Measurements from ENCODE around the gene CCDC141. TPM values are rescaled to one million over a fixed set of nuclear protein-coding genes. Genes with fewer than 3 reads are reported as not detected.

CCDC141 gene
- total and polyA plus RNA-seq, 2 experiments from 2014 or later, result 11.7 to 13.4 TPM

- TF ChIP-seq ZNF114 (CRISPR knock-in tag; IDR thresholded peaks at IDR 0.05) (no peak), REST (IDR thresholded peaks at IDR 0.05; ENCODE audit: unreplicated experiment) (no peak), STAT1 (IDR thresholded peaks at IDR 0.05; ENCODE audit: unreplicated experiment) (no peak)
Measured at GRCh38 chr2:178830451-178830850, 219.5 kb downstream of the CCDC141 start (continued).

- Histone ChIP-seq H3K4me2 (no peak overlapping the region), H3K9me2 (ENCODE audit: insufficient read depth) (no peaks in the 10 kb centered on the region), H3K27me3 (ENCODE audit: insufficient read depth) (no peaks in the 10 kb centered on the region), H3K79me2 (replicated peaks; ENCODE audit: insufficient read depth) (no peaks in the 10 kb centered on the region), H2AFZ (no peak overlapping the region), H3K36me3 (ENCODE audit: insufficient read depth) (no peaks in the 10 kb centered on the region), H3K4me3 (no peak overlapping the region), H3F3A (replicated peaks; ENCODE audit: low read depth) (no peaks in the 10 kb centered on the region), H3K27ac (ENCODE audit: low read depth) (no peak overlapping the region), H3K4me1 (ENCODE audit: insufficient read depth) (no peaks in the 10 kb centered on the region), H4K20me1 (replicated peaks; ENCODE audit: insufficient read depth) (no peaks in the 10 kb centered on the region)
- no peak overlapping the region for H3K27ac Mint-ChIP-seq
- H3K4me3 Mint-ChIP-seq, result no peak overlapping the region
- H3K27me3 Mint-ChIP-seq (ENCODE audit: insufficient read depth, low read depth, poor library complexity), result peaks cover 3% of the 10 kb centered on the region
- peaks cover 11% of the 10 kb centered on the region; the same call in 2 of the 3 replicates for H3K4me1 Mint-ChIP-seq
- ATAC-seq, result no peak
- no peak for DNase-seq (ENCODE audit: low spot score)
- no peaks in the 10 kb centered on the region for H3K9me3 Mint-ChIP-seq
- no peaks in the 10 kb centered on the region; the same call in 2 of the 3 replicates for H3K36me3 Mint-ChIP-seq (ENCODE audit: low read depth)
- TF ChIP-seq EZH2 (IDR thresholded peaks at IDR 0.05; ENCODE audit: low read depth, unreplicated experiment) (no peak), JUNB (IDR thresholded peaks at IDR 0.05; ENCODE audit: unreplicated experiment) (no peak), REST (IDR thresholded peaks at IDR 0.05; ENCODE audit: unreplicated experiment) (no peak), ETS1 (IDR thresholded peaks at IDR 0.05) (no peak), ZNF331 (CRISPR knock-in tag; IDR thresholded peaks at IDR 0.05; ENCODE audit: low read depth) (no peak), EZH2phosphoT487 (IDR thresholded peaks at IDR 0.05; ENCODE audit: unreplicated experiment) (no peak), CTCF (conservative IDR thresholded peaks at IDR 0.05; ENCODE audit: low read depth in 2 of 2) (no peak), CREB1 (CRISPR knock-in tag; IDR thresholded peaks at IDR 0.05; ENCODE audit: low read depth) (no peak), STAT1 (IDR thresholded peaks at IDR 0.05; ENCODE audit: unreplicated experiment) (no peak)
Measured at GRCh38 chr2:178829981-178830380, 220.0 kb downstream of the CCDC141 start.

Measured in GM23338 (cell line).